Renal pelvis (tissue), 4 donors: Measurements from ENCODE around the gene AGPAT3. TPM values are rescaled to one million over a fixed set of nuclear protein-coding genes. Genes with fewer than 3 reads are reported as not detected.

Source experiments
- DNase-seq: peaks from one replicate; pipeline ENCODE4 v3.0.0-alpha.2; 2013
- polyA plus RNA-seq, 3 donors: library from polyadenylated mRNA; unstranded; fragments of 120-200 nt; gene quantifications; one replicate each; pipeline ENCODE4 v1.2.1, GENCODE V29; 2013; ENCODE audit not compliant: insufficient read length in 3 of 3

AGPAT3 gene
- polyA plus RNA-seq, 3 donors = 55.4 to 73.9 (median 73.1) TPM

- no peak for DNase-seq
Measured at GRCh38 chr21:43919871-43920801, 55.1 kb downstream of the AGPAT3 start.

- no peak for DNase-seq
Measured at GRCh38 chr21:43921571-43921978, 56.6 kb downstream of the AGPAT3 start.

- DNase-seq = peak; percentile 62
Measured at GRCh38 chr21:43921979-43922945, 57.2 kb downstream of the AGPAT3 start.

GRCh38 chr21:43922949-43923348 lies 57.9 kb downstream of the AGPAT3 start:
- DNase-seq = no peak

GRCh38 chr21:43923391-43923790 lies 58.4 kb downstream of the AGPAT3 start:
- DNase-seq = no peak

GRCh38 chr21:43924421-43925095 lies 59.5 kb downstream of the AGPAT3 start:
- no peak for DNase-seq

- DNase-seq = no peak
Measured at GRCh38 chr21:43925096-43925481, 60.1 kb downstream of the AGPAT3 start.

- DNase-seq = no peak
Measured at GRCh38 chr21:43925609-43926008, 60.6 kb downstream of the AGPAT3 start.

- no peak for DNase-seq
Measured at GRCh38 chr21:43926196-43926595, 61.2 kb downstream of the AGPAT3 start.

GRCh38 chr21:43927591-43928221 lies 62.7 kb downstream of the AGPAT3 start:
- no peak for DNase-seq

- DNase-seq = no peak
Measured at GRCh38 chr21:43928222-43929125, 63.5 kb downstream of the AGPAT3 start.

- no peak for DNase-seq
Measured at GRCh38 chr21:43929217-43929971, 64.4 kb downstream of the AGPAT3 start.

GRCh38 chr21:43930074-43930847 lies 65.2 kb downstream of the AGPAT3 start:
- DNase-seq = no peak

GRCh38 chr21:43930848-43931375 lies 65.9 kb downstream of the AGPAT3 start:
- peak; percentile 62 for DNase-seq

- no peak for DNase-seq
Measured at GRCh38 chr21:43931489-43931888, 66.5 kb downstream of the AGPAT3 start.

- no peak for DNase-seq
Measured at GRCh38 chr21:43932005-43932404, 67.0 kb downstream of the AGPAT3 start.

GRCh38 chr21:43933199-43933598 lies 68.2 kb downstream of the AGPAT3 start:
- DNase-seq = no peak

- no peak for DNase-seq
Measured at GRCh38 chr21:43933680-43934079, 68.7 kb downstream of the AGPAT3 start.
